OCI-LY7 (cell line): ENCODE results near the gene NAALADL2. TPM values are rescaled to one million over a fixed set of nuclear protein-coding genes. Genes with fewer than 3 reads are reported as not detected.

Experiments used
- BruUV-seq: library from RNA; stranded (reverse); fragments of 400-500 nt; replicated peaks from 2 replicates; lab custom pipeline; 2021; lab: Mats Ljungman, UMichigan
- CTCF ChIA-PET: fragments of 300-600 bp; sonication (Branson Sonifier 250); formaldehyde crosslinking; loops from one replicate; lab custom pipeline; 2022; ENCODE audit warnings: antibody characterized with exemption; ENCODE audit not compliant: unreplicated experiment; lab: Charles Lee
- POLR2A ChIA-PET: fragments of 300-600 bp; sonication (Branson Sonifier 250); formaldehyde crosslinking; loops from one replicate; lab custom pipeline; 2022; ENCODE audit warnings: antibody characterized with exemption; lab: Charles Lee
- DNase-seq: peaks from one replicate; pipeline ENCODE4 v3.0.0-alpha.2; 2015; ENCODE audit warnings: low spot score
- H2AFZ ChIP-seq: fragments of 200-600 bp; sonication (generic), shearing (Covaris generic); 2 replicates; pipeline ENCODE4 v1.6.1; 2014; ENCODE audit warnings: mild to moderate bottlenecking, antibody characterized with exemption, low read length, moderate library complexity
- H3K27ac ChIP-seq: fragments of 200-600 bp; sonication (generic); 2 replicates; pipeline ENCODE4 v1.5.1; 2014; ENCODE audit warnings: mixed run types, low read depth, mild to moderate bottlenecking, moderate library complexity, low read length, inconsistent platforms; ENCODE audit not compliant: poor library complexity, severe bottlenecking
- H3K36me3 ChIP-seq: fragments of 200-600 bp; sonication (generic); 2 replicates; pipeline ENCODE4 v1.6.1; 2014; ENCODE audit warnings: mild to moderate bottlenecking, antibody characterized with exemption, low read length, moderate library complexity, mixed read lengths; ENCODE audit not compliant: insufficient read depth
- H3K4me1 ChIP-seq: fragments of 200-600 bp; sonication (generic); 2 replicates; pipeline ENCODE4 v1.5.1; 2014; ENCODE audit warnings: mild to moderate bottlenecking, low read length; ENCODE audit not compliant: insufficient read depth, poor library complexity, severe bottlenecking
- H3K4me2 ChIP-seq: fragments of 200-600 bp; sonication (generic); 2 replicates; pipeline ENCODE4 v1.6.1; 2014; ENCODE audit warnings: mild to moderate bottlenecking, low read length
- H3K4me3 ChIP-seq: fragments of 200-600 bp; sonication (generic); 2 replicates; pipeline ENCODE4 v1.5.1; 2014; ENCODE audit warnings: mild to moderate bottlenecking, low read depth, low read length; ENCODE audit not compliant: poor library complexity, severe bottlenecking
- H3K79me2 ChIP-seq: fragments of 200-600 bp; sonication (generic); 2 replicates; pipeline ENCODE4 v1.6.1; 2016; ENCODE audit warnings: low read depth, mild to moderate bottlenecking, low read length, moderate library complexity, mixed read lengths; ENCODE audit not compliant: insufficient read depth
- H3K9me2 ChIP-seq: fragments of 200-600 bp; sonication (generic); 2 replicates; pipeline ENCODE4 v1.6.1; 2016; ENCODE audit warnings: mild to moderate bottlenecking, low read length, mixed read lengths; ENCODE audit not compliant: insufficient read depth
- H3K9me3 ChIP-seq: fragments of 200-600 bp; sonication (generic); 2 replicates; pipeline ENCODE4 v1.6.1; 2014; ENCODE audit warnings: mild to moderate bottlenecking, mixed run types, low read length, mixed read lengths
- H4K20me1 ChIP-seq: fragments of 200-600 bp; sonication (generic); 2 replicates; pipeline ENCODE4 v1.6.1; 2014; ENCODE audit warnings: mild to moderate bottlenecking, antibody characterized with exemption, low read length, moderate library complexity, mixed read lengths; ENCODE audit not compliant: insufficient read depth
- CTCF ChIP-seq: fragments of 200-600 bp; sonication (generic); conservative IDR thresholded peaks from 2 replicates; pipeline ENCODE4 v1.5.1; 2014; ENCODE audit warnings: mild to moderate bottlenecking, antibody characterized with exemption, low read length, moderate library complexity, mixed read lengths
- EZH2phosphoT487 ChIP-seq: fragments of 200-600 bp; sonication (generic); IDR thresholded peaks from 2 replicates; pipeline ENCODE4 v1.6.1; 2018; ENCODE audit warnings: low read depth, borderline replicate concordance, mild to moderate bottlenecking, mixed run types, antibody characterized with exemption, low read length, moderate library complexity, mixed read lengths
- intact Hi-C: fragments of 100-400 bp; cut with micrococcal nuclease; formaldehyde crosslinking; loops from one replicate; pipeline ENCODE4 v1.10.0; 2022; ENCODE audit not compliant: unreplicated experiment
- total RNA-seq, 2 experiments: library from RNA; depleted of rRNA in 1 of 2; stranded (reverse); fragments of >200 nt in 1 of 2; shearing (Covaris generic) in 1 of 2; gene quantifications; 2 replicates each; pipeline ENCODE4 v1.2.3, GENCODE V29; 2014 to 2022

The NAALADL2 gene
- total RNA-seq, 2 experiments from 2014 or later = 0.25 to 0.70 TPM

GRCh38 chr3:175088766-175089380 is 229.7 kb downstream of the NAALADL2 start:
- CTCF ChIA-PET = no interaction called here
- BruUV-seq = no TSS peak

GRCh38 chr3:175091426-175092114 is 232.4 kb downstream of the NAALADL2 start:
- Histone ChIP-seq H3K9me2 (no peaks in the 10 kb centered on the region), H3K79me2 (no peaks in the 10 kb centered on the region), H3K4me1 (no peaks in the 10 kb centered on the region), H4K20me1 (no peaks in the 10 kb centered on the region), H3K4me2 (no peak overlapping the region), H2AFZ (no peak overlapping the region), H3K9me3 (no peaks in the 10 kb centered on the region), H3K36me3 (no peaks in the 10 kb centered on the region), H3K27ac (no peak overlapping the region), H3K4me3 (no peak overlapping the region)
- BruUV-seq = no TSS peak
- TF ChIP-seq CTCF (no peak), EZH2phosphoT487 (no peak)
- intact Hi-C loops = no loop called here
- POLR2A ChIA-PET = interaction anchor here (0.7 kb wide), 1 partner anchor 9 kb away, joined by 3 read pairs; no protein-coding TSS in a partner anchor
- CTCF ChIA-PET = no interaction called here
- DNase-seq = no peak

More at GRCh38 chr3:175088766-175089380, 229.7 kb downstream of the NAALADL2 start:
- no peaks in the 10 kb centered on the region for H3K79me2 ChIP-seq
- H4K20me1 ChIP-seq = no peaks in the 10 kb centered on the region
- intact Hi-C loops = no loop called here
- DNase-seq = no peak
- H3K9me2 ChIP-seq = no peaks in the 10 kb centered on the region
- no peak overlapping the region for H3K4me2 ChIP-seq
- POLR2A ChIA-PET = no interaction called here
- no peak overlapping the region for H2AFZ ChIP-seq
- H3K4me3 ChIP-seq = no peak overlapping the region
- H3K36me3 ChIP-seq = no peaks in the 10 kb centered on the region
- no peaks in the 10 kb centered on the region for H3K9me3 ChIP-seq
- H3K27ac ChIP-seq = no peak overlapping the region
- TF ChIP-seq EZH2phosphoT487 (no peak), CTCF (no peak)
- no peaks in the 10 kb centered on the region for H3K4me1 ChIP-seq

GRCh38 chr3:175093748-175094147 is 234.6 kb downstream of the NAALADL2 start:
- ChIA-PET POLR2A (interaction anchor here (0.7 to 0.8 kb wide), 2 partner anchors 226 to 1597 kb away, joined by 3 to 5 read pairs; no protein-coding TSS in a partner anchor), CTCF (no interaction called here)
- no TSS peak for BruUV-seq

More at GRCh38 chr3:175093748-175094147, 234.6 kb downstream of the NAALADL2 start:
- no peaks in the 10 kb centered on the region for H3K79me2 ChIP-seq
- H2AFZ ChIP-seq = no peak overlapping the region
- no peaks in the 10 kb centered on the region for H4K20me1 ChIP-seq
- no peaks in the 10 kb centered on the region for H3K9me3 ChIP-seq
- no peak for DNase-seq
- H3K4me1 ChIP-seq = no peaks in the 10 kb centered on the region
- no peak overlapping the region for H3K4me3 ChIP-seq
- intact Hi-C loops = no loop called here
- no peak overlapping the region for H3K4me2 ChIP-seq
- TF ChIP-seq EZH2phosphoT487 (no peak), CTCF (no peak)
- H3K9me2 ChIP-seq = no peaks in the 10 kb centered on the region
- H3K27ac ChIP-seq = no peak overlapping the region
- H3K36me3 ChIP-seq = no peaks in the 10 kb centered on the region
